Measurements from ENCODE around the gene AP1S2. TPM values are rescaled to one million over a fixed set of nuclear protein-coding genes. Genes with fewer than 3 reads are reported as not detected.

Gene AP1S2
- total and polyA plus RNA-seq, 2 donors from 2014 or later = 13.7 to 28.7 TPM

GRCh38 chrX:15808254-15808653, 46.4 kb downstream of the AP1S2 start:
- Histone ChIP-seq H3K27me3 (ENCODE audit: control insufficient read depth, insufficient read depth, low read length) (no peaks in the 10 kb centered on the region), H3K36me3 (ENCODE audit: control insufficient read depth in 2 of 3, insufficient read depth in 3 of 3, low read length in 3 of 3) (peaks cover 0 to 12% (median 0%) of the 10 kb centered on the region in 3 donors), H3K4me3 (ENCODE audit: low read length in 3 of 3) (no peak overlapping the region), H3K9ac (ENCODE audit: low read length in 3 of 3) (no peak overlapping the region), H3K4me1 (ENCODE audit: control insufficient read depth in 2 of 3, insufficient read depth in 2 of 3, low read depth in 1 of 3, low read length in 3 of 3) (no peaks in the 10 kb centered on the region), H3K9me3 (ENCODE audit: control insufficient read depth in 2 of 3, insufficient read depth in 1 of 3, low read length in 3 of 3) (no peaks in the 10 kb centered on the region), H3K27ac (ENCODE audit: low read depth in 2 of 2, low read length in 2 of 2) (no peak overlapping the region)
- DNase-seq = no peak
- no peak for FAIRE-seq
- intact Hi-C loops (cut with DNase I) = no loop called here
- TF ChIP-seq, protein P1, sequence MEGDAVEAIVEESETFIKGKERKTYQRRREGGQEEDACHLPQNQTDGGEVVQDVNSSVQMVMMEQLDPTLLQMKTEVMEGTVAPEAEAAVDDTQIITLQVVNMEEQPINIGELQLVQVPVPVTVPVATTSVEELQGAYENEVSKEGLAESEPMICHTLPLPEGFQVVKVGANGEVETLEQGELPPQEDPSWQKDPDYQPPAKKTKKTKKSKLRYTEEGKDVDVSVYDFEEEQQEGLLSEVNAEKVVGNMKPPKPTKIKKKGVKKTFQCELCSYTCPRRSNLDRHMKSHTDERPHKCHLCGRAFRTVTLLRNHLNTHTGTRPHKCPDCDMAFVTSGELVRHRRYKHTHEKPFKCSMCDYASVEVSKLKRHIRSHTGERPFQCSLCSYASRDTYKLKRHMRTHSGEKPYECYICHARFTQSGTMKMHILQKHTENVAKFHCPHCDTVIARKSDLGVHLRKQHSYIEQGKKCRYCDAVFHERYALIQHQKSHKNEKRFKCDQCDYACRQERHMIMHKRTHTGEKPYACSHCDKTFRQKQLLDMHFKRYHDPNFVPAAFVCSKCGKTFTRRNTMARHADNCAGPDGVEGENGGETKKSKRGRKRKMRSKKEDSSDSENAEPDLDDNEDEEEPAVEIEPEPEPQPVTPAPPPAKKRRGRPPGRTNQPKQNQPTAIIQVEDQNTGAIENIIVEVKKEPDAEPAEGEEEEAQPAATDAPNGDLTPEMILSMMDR (IDR thresholded peaks at IDR 0.05; ENCODE audit: borderline replicate concordance, extremely low read depth, insufficient read depth) = no peak

DNA sequence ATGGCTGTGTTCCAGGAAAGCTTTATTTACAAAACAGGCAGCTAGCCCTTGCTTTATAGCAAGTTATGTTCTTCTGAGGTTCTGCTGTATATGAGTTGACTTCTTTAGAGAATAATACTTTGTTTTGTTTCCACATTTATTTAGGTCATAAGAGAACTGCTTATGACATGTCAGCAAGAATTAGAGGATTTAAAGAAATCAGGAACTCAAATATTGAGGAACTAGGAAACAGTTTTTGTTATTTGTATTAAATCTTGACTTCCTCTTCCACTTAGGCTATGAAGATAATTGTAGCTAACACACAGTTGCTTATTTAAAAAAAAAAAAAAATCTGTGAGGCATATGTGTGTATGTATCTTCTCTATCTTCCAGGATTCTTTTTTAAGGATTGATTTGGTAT, 50.0 kb downstream of the AP1S2 start:
- no peaks in the 10 kb centered on the region for H3K9me3 ChIP-seq (ENCODE audit: control insufficient read depth in 2 of 3, insufficient read depth in 1 of 3, low read length in 3 of 3)
- FAIRE-seq (no peak), DNase-seq (no peak)
- no peak overlapping the region for H3K9ac ChIP-seq (ENCODE audit: low read length in 3 of 3)
- peaks cover 0 to 7% (median 0%) of the 10 kb centered on the region in 3 donors for H3K36me3 ChIP-seq (ENCODE audit: control insufficient read depth in 2 of 3, insufficient read depth in 3 of 3, low read length in 3 of 3)
- TF ChIP-seq, protein P1 (IDR thresholded peaks at IDR 0.05; ENCODE audit: borderline replicate concordance, extremely low read depth, insufficient read depth) = no peak
- H3K27me3 ChIP-seq (ENCODE audit: control insufficient read depth, insufficient read depth, low read length) = no peaks in the 10 kb centered on the region
- no peak overlapping the region for H3K27ac ChIP-seq (ENCODE audit: low read depth in 2 of 2, low read length in 2 of 2)
- intact Hi-C loops (cut with DNase I) = no loop called here
- no peak overlapping the region for H3K4me3 ChIP-seq (ENCODE audit: low read length in 3 of 3)
- no peaks in the 10 kb centered on the region for H3K4me1 ChIP-seq (ENCODE audit: control insufficient read depth in 2 of 3, insufficient read depth in 2 of 3, low read depth in 1 of 3, low read length in 3 of 3)

GRCh38 chrX:15797707-15798106, 56.9 kb downstream of the AP1S2 start:
- no peak for FAIRE-seq
- intact Hi-C loops (cut with DNase I) = no loop called here
- TF ChIP-seq, protein P1 (IDR thresholded peaks at IDR 0.05; ENCODE audit: borderline replicate concordance, extremely low read depth, insufficient read depth) = no peak

DNA sequence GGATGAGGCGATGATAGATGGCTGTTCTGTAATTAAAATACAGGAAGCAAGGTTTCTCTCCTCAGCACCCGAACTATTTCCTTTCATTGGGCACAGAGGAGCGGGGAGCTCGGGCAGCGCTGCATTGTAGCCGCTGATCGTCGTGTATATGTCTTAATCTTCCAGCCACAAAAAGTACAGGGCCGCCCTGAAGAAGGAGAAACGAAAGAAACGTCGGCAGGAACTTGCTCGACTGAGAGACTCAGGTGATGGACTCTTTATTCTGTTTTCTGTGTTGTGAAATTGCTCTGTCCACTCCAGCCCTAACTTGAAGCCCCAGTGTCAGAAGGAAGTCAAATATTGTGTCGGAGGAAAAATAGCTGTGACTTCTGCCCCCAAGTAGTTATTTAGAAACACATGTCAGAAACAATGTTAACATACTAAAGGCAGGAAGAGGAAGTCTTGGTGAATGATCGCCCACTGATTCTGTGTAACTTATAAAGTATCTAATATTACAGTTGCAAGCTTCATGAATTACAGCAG, 63.8 kb downstream of the AP1S2 start:
- TF ChIP-seq, protein P1 (IDR thresholded peaks at IDR 0.05; ENCODE audit: borderline replicate concordance, extremely low read depth, insufficient read depth) = no peak
- intact Hi-C loops (cut with DNase I) = no loop called here
- DNase-seq (peak in 1 of 5 donors; percentile 71), FAIRE-seq (no peak)
- Histone ChIP-seq H3K36me3 (ENCODE audit: control insufficient read depth in 2 of 3, insufficient read depth in 3 of 3, low read length in 3 of 3) (no peaks in the 10 kb centered on the region), H3K9ac (ENCODE audit: low read length in 3 of 3) (peak overlapping the region; percentile 43 to 87 (median 75)), H3K4me1 (ENCODE audit: control insufficient read depth in 2 of 3, insufficient read depth in 2 of 3, low read depth in 1 of 3, low read length in 3 of 3) (peaks cover 0 to 2% (median 2%) of the 10 kb centered on the region in 3 donors), H3K4me3 (ENCODE audit: low read length in 3 of 3) (peak overlapping the region; percentile 79 to 94 (median 89)), H3K9me3 (ENCODE audit: control insufficient read depth in 2 of 3, insufficient read depth in 1 of 3, low read length in 3 of 3) (no peaks in the 10 kb centered on the region), H3K27me3 (ENCODE audit: control insufficient read depth, insufficient read depth, low read length) (no peaks in the 10 kb centered on the region), H3K27ac (ENCODE audit: low read depth in 2 of 2, low read length in 2 of 2) (peak overlapping the region; percentile 65 to 71)

More at GRCh38 chrX:15797707-15798106, 56.9 kb downstream of the AP1S2 start:
- Histone ChIP-seq H3K27me3 (ENCODE audit: control insufficient read depth, insufficient read depth, low read length) (no peaks in the 10 kb centered on the region), H3K4me3 (ENCODE audit: low read length in 3 of 3) (no peak overlapping the region), H3K4me1 (ENCODE audit: control insufficient read depth in 2 of 3, insufficient read depth in 2 of 3, low read depth in 1 of 3, low read length in 3 of 3) (peaks cover 0 to 2% (median 0%) of the 10 kb centered on the region in 3 donors), H3K27ac (ENCODE audit: low read depth in 2 of 2, low read length in 2 of 2) (no peak overlapping the region), H3K9me3 (ENCODE audit: control insufficient read depth in 2 of 3, insufficient read depth in 1 of 3, low read length in 3 of 3) (no peaks in the 10 kb centered on the region), H3K9ac (ENCODE audit: low read length in 3 of 3) (no peak overlapping the region), H3K36me3 (ENCODE audit: control insufficient read depth in 2 of 3, insufficient read depth in 3 of 3, low read length in 3 of 3) (no peaks in the 10 kb centered on the region)
- no peak for DNase-seq

Data from kidney (tissue), 14 donors.